ENCODE results near the gene OR2H1. TPM values are rescaled to one million over a fixed set of nuclear protein-coding genes. Genes with fewer than 3 reads are reported as not detected.
A peak's percentile ranks its signal among the peaks of the same experiment; 100 is the strongest.
"Not testable (repeated sequence)": the region's sequence is repeated elsewhere in the genome, so short reads cannot be mapped to it uniquely, and the experiment has no call there.

The OR2H1 gene
- total RNA-seq, 2 donors from 2014 or later: not detected

GRCh38 chr6:29442719-29443118 is 14.2 kb upstream of the OR2H1 start:
- Histone ChIP-seq H3K9me3 (ENCODE audit: control insufficient read depth, low read length) (no peaks in the 10 kb centered on the region), H3K27me3 (ENCODE audit: control insufficient read depth, insufficient read depth, low read length, poor library complexity, severe bottlenecking) (no peaks in the 10 kb centered on the region), H3K27ac (ENCODE audit: low read depth, low read length) (no peak overlapping the region), H3K4me3 (ENCODE audit: low read length) (no peak overlapping the region), H3K4me1 (ENCODE audit: control insufficient read depth, insufficient read depth, low read length) (no peaks in the 10 kb centered on the region), H3K36me3 (ENCODE audit: control insufficient read depth, insufficient read depth, low read length) (no peaks in the 10 kb centered on the region), H3K9ac (ENCODE audit: extremely low read depth, low read length, poor library complexity, severe bottlenecking) (no peak overlapping the region)
- Mint-ChIP-seq H3K4me1 (no peaks in the 10 kb centered on the region), H3K27me3 (ENCODE audit: insufficient read depth) (peaks cover 5% of the 10 kb centered on the region), H3K4me3 (no peak overlapping the region), H3K36me3 (ENCODE audit: low read depth) (no peaks in the 10 kb centered on the region), H3K9me3 (no peaks in the 10 kb centered on the region), H3K27ac (no peak overlapping the region)
- no peak for DNase-seq
- no peak for TF ChIP-seq CTCF (conservative IDR thresholded peaks at IDR 0.05)
- WGBS, 2 experiments (ENCODE audit: insufficient coverage in 1 of 2, insufficient read length in 1 of 2): 87 to 100% methylated on average over 1 of the region's 1 CpG

- not testable (repeated sequence) for H3K4me3 Mint-ChIP-seq; H3K9me3 ChIP-seq (ENCODE audit: control insufficient read depth, low read length); H3K9ac ChIP-seq (ENCODE audit: extremely low read depth, low read length, poor library complexity, severe bottlenecking); H3K27ac ChIP-seq (ENCODE audit: low read depth, low read length); H3K4me3 ChIP-seq (ENCODE audit: low read length); H3K36me3 ChIP-seq (ENCODE audit: control insufficient read depth, insufficient read depth, low read length); H3K4me1 ChIP-seq (ENCODE audit: control insufficient read depth, insufficient read depth, low read length); H3K27me3 ChIP-seq (ENCODE audit: control insufficient read depth, insufficient read depth, low read length, poor library complexity, severe bottlenecking); H3K27ac Mint-ChIP-seq; H3K27me3 Mint-ChIP-seq (ENCODE audit: insufficient read depth); DNase-seq; H3K9me3 Mint-ChIP-seq; H3K36me3 Mint-ChIP-seq (ENCODE audit: low read depth); H3K4me1 Mint-ChIP-seq
- 96 to 100% methylated on average over 1 of the region's 1 CpG for WGBS, 2 experiments (ENCODE audit: insufficient coverage in 1 of 2, insufficient read length in 1 of 2)
Measured at GRCh38 chr6:29444031-29444430, 12.9 kb upstream of the OR2H1 start.

GRCh38 chr6:29447670-29448069 is 9.3 kb upstream of the OR2H1 start:
- TF ChIP-seq CTCF (conservative IDR thresholded peaks at IDR 0.05): no peak
- Histone ChIP-seq H3K4me3 (ENCODE audit: low read length) (no peak overlapping the region), H3K27me3 (ENCODE audit: control insufficient read depth, insufficient read depth, low read length, poor library complexity, severe bottlenecking) (no peaks in the 10 kb centered on the region), H3K36me3 (ENCODE audit: control insufficient read depth, insufficient read depth, low read length) (no peaks in the 10 kb centered on the region), H3K9me3 (ENCODE audit: control insufficient read depth, low read length) (no peaks in the 10 kb centered on the region), H3K27ac (ENCODE audit: low read depth, low read length) (peak overlapping the region; percentile 36), H3K9ac (ENCODE audit: extremely low read depth, low read length, poor library complexity, severe bottlenecking) (no peak overlapping the region), H3K4me1 (ENCODE audit: control insufficient read depth, insufficient read depth, low read length) (no peaks in the 10 kb centered on the region)
- DNase-seq: no peak
- H3K27me3 Mint-ChIP-seq (ENCODE audit: insufficient read depth): peaks cover 2% of the 10 kb centered on the region
- WGBS, 2 experiments (ENCODE audit: insufficient coverage in 1 of 2, insufficient read length in 1 of 2): 100% methylated on average over 1 of the region's 1 CpG; no CpG with 5 or more reads in 1 of the 2 experiments
- no peaks in the 10 kb centered on the region for H3K4me1 Mint-ChIP-seq
- no peak overlapping the region for H3K27ac Mint-ChIP-seq
- H3K4me3 Mint-ChIP-seq: no peak overlapping the region
- no peaks in the 10 kb centered on the region for H3K36me3 Mint-ChIP-seq (ENCODE audit: low read depth)
- no peaks in the 10 kb centered on the region for H3K9me3 Mint-ChIP-seq
